Globus pallidus (tissue), 1 donor: ENCODE results near the gene KLHL2.
A peak's percentile ranks its signal among the peaks of the same experiment; 100 is the strongest.

Experiments
- DNase-seq: peaks from one replicate; pipeline ENCODE4 v3.0.0-alpha.2; 2015; ENCODE audit warnings: low spot score

Gene KLHL2

GRCh38 chr4:165288639-165289422 lies 81.5 kb downstream of the KLHL2 start:
- DNase-seq, result no peak

GRCh38 chr4:165289423-165289785 lies 82.0 kb downstream of the KLHL2 start:
- DNase-seq, result no peak

- DNase-seq, result no peak
Observed at GRCh38 chr4:165293061-165293460, 85.7 kb downstream of the KLHL2 start.

GRCh38 chr4:165293927-165294649 lies 86.7 kb downstream of the KLHL2 start:
- DNase-seq, result no peak

- DNase-seq, result no peak
Observed at GRCh38 chr4:165294907-165295306, 87.5 kb downstream of the KLHL2 start.

GRCh38 chr4:165297626-165298025 lies 90.3 kb downstream of the KLHL2 start:
- no peak for DNase-seq

- no peak for DNase-seq
Observed at GRCh38 chr4:165299399-165300060, 92.2 kb downstream of the KLHL2 start.

- DNase-seq, result no peak
Observed at GRCh38 chr4:165301833-165302232, 94.5 kb downstream of the KLHL2 start.

- no peak for DNase-seq
Observed at GRCh38 chr4:165302658-165303057, 95.3 kb downstream of the KLHL2 start.

- DNase-seq, result no peak
Observed at GRCh38 chr4:165308166-165308565, 100.8 kb downstream of the KLHL2 start.

- DNase-seq, result no peak
Observed at GRCh38 chr4:165308606-165309005, 101.2 kb downstream of the KLHL2 start.

- no peak for DNase-seq
Observed at GRCh38 chr4:165309456-165309855, 102.1 kb downstream of the KLHL2 start.

GRCh38 chr4:165312506-165312905 lies 105.1 kb downstream of the KLHL2 start:
- DNase-seq, result no peak

- DNase-seq, result no peak
Observed at GRCh38 chr4:165319030-165319429, 111.7 kb downstream of the KLHL2 start.

- no peak for DNase-seq
Observed at GRCh38 chr4:165319509-165319908, 112.1 kb downstream of the KLHL2 start.

GRCh38 chr4:165324236-165324917 lies 117.0 kb downstream of the KLHL2 start:
- no peak for DNase-seq

GRCh38 chr4:165324918-165325304 lies 117.5 kb downstream of the KLHL2 start:
- DNase-seq, result no peak

- DNase-seq, result peak; percentile 18
Observed at GRCh38 chr4:165325732-165326512, 118.6 kb downstream of the KLHL2 start.

GRCh38 chr4:165326831-165327210 lies 119.5 kb downstream of the KLHL2 start:
- DNase-seq, result no peak

- peak; percentile 99 for DNase-seq
Observed at GRCh38 chr4:165327211-165328100, 120.1 kb downstream of the KLHL2 start, which contains the start of gene MSMO1. MSMO1 (plus strand) TSS chr4:165327669; CDS start chr4:165333371, 5,702 bp downstream.

GRCh38 chr4:165328101-165328425 lies 120.7 kb downstream of the KLHL2 start:
- no peak for DNase-seq
